Stimulated activated CD4-positive, alpha-beta T cell treated with anti-CD3 and anti-CD28 coated beads, Interleukin-1b, Interleukin-23, amount 100 ng/mL, for 48 hours (primary cell): ENCODE results near the gene CNTLN.
A peak's percentile ranks its signal among the peaks of the same experiment; 100 is the strongest.

Experiments
- DNase-seq: peaks from one replicate; pipeline ENCODE4 v3.0.0-alpha.2; 2020

The CNTLN gene, protein sequence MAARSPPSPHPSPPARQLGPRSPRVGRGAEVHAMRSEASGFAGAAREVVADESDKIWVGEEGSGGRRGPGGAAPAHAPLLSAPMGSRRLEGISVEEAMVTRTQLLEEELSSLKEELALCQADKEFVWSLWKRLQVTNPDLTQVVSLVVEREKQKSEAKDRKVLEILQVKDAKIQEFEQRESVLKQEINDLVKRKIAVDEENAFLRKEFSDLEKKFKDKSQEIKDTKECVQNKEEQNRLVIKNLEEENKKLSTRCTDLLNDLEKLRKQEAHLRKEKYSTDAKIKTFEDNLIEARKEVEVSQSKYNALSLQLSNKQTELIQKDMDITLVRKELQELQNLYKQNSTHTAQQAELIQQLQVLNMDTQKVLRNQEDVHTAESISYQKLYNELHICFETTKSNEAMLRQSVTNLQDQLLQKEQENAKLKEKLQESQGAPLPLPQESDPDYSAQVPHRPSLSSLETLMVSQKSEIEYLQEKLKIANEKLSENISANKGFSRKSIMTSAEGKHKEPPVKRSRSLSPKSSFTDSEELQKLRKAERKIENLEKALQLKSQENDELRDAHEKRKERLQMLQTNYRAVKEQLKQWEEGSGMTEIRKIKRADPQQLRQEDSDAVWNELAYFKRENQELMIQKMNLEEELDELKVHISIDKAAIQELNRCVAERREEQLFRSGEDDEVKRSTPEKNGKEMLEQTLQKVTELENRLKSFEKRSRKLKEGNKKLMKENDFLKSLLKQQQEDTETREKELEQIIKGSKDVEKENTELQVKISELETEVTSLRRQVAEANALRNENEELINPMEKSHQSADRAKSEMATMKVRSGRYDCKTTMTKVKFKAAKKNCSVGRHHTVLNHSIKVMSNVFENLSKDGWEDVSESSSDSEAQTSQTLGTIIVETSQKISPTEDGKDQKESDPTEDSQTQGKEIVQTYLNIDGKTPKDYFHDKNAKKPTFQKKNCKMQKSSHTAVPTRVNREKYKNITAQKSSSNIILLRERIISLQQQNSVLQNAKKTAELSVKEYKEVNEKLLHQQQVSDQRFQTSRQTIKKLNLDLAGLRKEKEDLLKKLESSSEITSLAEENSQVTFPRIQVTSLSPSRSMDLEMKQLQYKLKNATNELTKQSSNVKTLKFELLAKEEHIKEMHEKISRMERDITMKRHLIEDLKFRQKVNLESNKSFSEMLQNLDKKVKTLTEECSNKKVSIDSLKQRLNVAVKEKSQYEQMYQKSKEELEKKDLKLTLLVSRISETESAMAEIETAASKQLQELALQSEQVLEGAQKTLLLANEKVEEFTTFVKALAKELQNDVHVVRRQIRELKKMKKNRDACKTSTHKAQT (N-terminal part only)

DNA sequence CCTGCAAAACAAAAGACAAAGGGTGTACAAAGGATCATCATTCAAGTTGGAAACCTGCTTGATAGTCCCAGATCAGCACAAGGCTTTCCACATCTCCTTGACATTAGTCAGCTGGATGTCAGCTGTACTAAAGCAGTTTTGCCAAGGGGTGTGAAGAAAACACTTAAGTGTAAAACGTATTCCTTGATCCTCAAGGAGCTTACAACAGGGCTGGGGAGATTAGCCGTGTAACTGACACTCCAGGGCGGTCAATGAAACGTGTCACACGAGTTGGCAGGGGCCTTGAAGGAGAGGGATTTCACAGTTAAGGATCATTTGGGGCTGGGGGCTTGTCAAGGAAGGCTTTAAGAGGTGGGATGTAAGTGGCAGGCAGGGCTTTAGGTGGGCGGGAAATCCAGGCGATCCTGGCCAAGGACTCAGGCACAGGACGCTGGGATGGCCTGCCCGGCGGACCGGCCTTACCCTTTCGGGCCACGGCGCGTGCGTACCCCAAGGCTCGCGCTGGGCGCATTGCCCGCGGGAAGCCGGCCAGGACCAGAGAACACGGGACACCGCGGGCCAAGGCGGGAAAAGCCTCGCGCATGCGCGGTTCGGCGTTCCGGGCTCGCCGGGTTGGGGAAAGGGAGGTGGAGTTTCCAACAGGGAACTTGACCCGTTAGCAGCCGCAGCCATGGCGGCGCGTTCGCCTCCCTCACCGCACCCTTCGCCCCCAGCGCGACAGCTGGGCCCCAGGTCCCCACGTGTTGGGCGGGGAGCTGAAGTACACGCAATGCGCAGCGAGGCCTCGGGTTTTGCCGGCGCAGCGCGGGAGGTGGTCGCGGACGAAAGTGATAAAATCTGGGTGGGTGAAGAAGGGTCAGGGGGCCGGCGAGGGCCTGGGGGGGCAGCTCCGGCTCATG lies at the start of gene CNTLN:
CNTLN (plus strand) TSS at position 645 of the 899 bp plus-strand sequence; CDS start at position 671, 26 bp downstream.
- DNase-seq: peak; percentile 65

DNA sequence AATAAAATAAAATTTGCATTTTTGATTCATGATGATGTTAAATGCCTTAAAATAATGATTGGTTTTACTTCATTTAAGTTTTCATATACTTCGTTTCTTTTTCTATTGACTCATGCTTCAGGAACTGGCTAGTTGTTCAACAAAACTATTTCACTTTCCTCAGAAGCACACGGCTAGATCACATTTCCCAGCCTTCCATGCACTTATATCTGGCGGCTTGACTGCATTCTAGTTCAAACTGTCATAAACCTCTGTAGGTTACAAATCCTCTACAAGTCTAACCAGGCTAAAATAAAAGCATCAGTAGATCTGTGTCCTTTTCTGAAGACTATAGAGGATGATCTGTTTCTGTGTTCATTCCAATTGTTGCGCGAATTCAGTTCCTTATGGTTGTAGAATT lies 46.3 kb upstream of the CNTLN start:
- no peak for DNase-seq

DNA sequence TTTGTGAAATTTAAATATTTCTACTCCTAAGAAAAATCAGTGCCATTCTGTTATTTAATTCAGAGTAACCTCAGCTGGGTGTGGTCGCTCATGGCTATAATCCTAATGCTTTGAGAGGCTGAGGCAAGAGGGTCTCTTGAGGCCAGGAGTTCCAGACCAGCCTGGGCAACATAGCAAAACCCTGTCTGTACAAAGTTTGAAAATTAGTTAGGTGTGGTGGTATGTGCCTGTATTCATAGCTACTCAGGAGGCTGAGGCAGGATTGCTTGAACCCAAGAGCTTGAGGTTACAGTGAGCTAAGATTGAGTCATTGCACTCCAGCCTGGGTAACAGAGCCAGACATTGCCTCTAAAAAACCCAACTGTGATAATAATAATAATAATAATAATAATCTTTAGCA lies 44.8 kb upstream of the CNTLN start:
- no peak for DNase-seq

DNA sequence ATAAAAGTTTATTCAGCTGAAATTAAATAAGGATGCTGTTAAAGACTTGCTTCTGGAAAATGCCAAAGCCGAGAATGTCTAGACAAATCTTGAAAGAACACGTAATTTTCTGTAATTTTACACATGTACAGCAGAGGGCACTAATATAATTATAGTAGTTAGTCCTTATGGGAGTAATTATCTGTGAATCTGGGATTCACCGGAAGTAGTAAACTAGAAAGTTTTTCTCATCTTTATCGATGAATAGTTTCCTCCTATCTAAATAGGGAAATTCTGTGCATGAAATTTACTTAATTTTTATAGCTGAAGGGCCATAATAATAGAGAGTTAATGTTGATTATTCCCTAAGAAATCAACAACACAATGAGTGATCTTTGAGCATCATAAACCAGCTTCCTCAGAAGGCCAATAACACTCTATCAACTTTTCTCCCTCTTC lies 18.4 kb upstream of the CNTLN start:
- DNase-seq: no peak

DNA sequence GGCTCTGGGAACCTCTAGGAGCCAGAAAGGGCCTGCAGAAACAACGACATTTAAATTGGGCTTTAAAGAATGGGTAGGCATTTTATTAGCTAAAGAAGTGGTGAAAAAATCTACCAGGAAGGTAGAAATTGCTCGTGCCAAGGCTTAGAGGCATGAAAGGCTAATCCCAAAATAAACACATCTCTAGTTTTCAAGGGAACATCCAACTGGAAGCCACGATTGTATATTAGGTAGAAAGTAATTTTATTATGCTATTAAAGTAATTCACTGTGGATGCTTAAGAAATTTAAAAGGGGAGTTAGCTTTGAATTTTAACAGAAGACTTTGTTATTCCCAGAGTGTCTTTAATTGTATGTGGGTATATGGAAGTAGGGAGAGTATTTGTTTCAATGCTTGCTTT lies 17.5 kb upstream of the CNTLN start:
- no peak for DNase-seq

DNA sequence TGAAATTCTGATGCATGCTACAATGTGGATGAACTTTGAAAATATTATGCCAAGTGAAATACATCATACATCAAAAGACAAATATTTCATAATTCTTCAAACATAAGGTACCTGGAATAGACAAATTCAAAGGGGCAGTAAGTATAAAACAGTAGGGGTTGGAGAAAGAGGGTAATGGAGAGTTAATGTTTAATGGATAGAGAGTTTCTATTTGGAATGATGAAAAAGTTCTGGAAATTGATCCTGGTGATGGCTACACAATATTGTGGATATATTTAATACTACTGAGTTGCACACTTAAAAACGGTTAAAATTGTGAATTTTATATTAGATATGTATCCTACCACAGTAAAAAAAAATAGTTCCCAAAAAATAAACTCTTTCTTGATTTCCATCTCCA lies 14.6 kb upstream of the CNTLN start:
- no peak for DNase-seq

DNA sequence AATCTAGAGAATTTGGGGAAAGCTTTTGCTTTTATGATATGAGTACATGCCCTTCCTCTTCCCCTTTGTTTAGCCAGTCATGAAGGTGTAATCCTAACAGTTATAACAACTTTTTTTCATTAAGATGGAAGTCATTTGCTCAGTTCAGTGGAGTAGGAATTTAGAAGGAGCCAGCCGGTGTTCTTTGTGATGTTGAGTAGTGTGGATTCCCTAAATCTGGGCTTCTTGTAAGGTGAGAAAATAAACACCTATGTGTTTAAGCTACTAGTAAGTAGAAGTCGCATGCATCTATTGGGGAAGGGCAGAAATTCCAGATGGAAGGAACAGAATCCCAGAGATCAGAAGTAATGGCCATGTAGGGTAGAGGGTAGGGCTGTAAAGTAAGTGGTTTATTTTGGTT lies 13.6 kb upstream of the CNTLN start:
- DNase-seq: no peak

DNA sequence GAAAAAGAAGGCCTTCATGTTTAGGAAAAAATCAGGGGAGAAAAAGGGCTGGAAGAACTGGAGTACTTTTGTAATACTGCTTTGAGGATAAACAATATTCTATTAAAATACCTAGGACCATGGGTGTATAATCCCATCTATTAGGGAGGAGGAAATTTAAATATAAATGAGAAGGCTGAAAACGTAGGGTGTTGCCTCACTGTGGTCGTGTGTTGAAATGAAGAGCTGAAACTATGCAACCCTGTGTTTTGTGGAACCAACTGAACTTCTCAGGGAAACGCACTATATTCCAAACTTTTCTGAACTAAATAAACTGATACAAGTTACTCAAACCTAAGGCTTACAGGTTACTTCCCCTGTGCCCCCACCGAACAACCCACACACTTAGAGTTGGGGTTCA lies 4.5 kb upstream of the CNTLN start:
- no peak for DNase-seq

DNA sequence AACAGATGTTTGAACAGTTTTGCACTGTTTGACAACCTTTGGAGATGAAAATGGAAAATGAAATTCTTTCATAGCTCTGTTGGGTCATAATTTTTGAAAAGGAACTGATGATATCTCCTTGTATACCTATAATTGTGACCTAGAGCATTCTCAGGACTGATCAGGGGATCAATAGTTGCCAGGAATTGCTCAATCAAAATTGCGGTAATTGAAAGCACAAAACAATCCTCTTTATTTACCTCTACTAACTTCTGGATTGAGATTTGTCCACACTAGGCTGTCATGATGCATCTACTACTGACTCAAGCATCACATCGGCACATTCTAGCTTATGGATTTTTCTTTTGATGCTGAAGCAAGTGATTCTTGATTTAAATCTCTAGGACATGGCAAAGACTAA lies 4.1 kb upstream of the CNTLN start:
- no peak for DNase-seq

DNA sequence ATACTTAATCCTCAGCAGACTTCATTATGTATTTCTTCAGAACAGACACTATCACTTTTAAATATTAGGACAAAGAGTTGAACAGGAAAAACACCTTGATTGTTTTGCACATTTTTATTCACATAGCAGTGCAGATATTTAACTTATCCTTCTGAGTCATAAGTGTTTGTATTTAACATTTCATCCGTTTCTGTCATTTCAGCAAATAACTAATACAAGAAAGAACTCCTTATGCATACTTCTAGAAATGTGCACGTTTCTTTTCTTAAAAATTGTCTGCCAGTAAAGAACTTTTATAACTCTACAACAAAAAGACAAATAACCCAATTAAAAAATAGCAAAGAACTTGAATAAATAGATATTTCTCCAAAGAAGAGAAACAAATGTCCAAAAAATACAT lies 3.3 kb upstream of the CNTLN start:
- DNase-seq: no peak

DNA sequence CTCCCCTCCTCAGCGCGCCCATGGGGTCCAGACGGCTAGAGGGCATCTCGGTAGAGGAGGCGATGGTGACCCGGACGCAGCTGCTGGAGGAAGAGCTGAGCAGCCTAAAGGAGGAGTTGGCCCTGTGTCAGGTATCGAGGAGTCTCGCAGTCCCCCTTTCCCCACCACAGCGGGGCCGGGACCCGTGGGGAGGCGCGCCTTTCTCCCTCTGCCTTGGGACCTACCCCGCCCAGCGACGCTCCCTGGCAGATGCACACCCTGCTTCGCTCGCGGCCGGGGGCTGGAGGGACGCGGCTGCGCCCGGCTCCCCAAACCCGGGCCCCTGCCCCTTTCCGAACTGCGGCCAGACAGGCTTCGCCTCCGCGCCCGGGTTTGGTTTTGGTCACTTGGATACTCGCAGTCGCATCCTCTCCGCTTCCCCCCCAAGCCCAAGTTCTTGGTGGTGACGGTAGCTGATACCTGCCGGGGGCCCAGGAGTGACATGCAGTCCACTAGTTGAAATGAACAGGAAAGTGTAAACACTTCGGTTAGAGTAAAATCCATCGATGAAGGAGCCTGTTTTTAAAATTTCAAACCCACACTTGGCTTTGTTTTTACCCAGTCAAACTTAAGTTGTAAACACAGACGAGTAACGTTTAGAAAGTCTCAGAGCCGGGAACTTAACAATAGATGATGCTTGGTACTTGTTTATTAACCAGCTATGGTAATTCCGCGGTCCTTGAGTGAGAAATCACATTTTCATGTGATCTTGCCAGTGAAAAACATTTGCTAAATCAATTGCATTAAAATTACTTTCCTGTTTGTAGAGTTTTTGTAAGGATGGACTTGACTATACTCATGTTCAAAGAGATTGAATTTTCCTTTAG lies 688 bp downstream of the CNTLN start:
- DNase-seq: peak; percentile 4

DNA sequence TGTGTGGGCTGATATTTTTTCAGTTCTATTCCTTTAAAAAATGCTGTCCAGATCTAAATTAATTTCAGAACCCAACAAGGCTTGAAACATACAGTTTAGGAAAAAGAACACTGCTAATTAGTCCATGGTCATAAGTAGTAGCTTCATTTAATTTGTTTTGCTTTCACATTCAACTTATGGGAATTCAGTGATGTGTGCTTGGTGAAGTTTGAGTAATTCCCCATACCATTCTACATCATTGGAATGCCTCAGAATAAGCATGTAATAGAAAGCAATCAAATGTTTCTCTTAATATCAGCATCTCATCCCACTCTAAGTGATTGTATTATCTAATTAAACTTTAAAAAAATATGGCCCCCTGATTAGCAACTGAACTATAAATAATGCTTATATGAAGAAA lies 2.7 kb downstream of the CNTLN start:
- DNase-seq: no peak

DNA sequence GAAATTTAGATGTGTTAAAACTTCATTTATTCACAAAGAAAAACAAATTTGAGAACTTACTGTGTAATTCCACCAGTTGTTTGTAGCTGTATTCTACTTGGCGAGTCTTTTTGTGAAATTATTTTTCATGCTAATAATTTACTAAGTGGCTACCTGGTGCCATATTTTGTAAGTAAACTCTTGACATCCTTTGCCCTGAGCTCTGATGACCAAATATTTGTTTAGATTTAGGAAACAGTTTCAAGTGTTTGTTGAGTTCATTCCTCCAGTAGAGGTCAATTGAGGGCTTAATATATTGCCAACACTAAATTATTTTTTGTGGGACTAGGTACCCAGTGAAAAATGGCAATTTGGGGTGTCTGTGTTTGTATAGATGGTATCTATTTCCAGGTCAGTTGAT lies 3.7 kb downstream of the CNTLN start:
- DNase-seq: no peak

DNA sequence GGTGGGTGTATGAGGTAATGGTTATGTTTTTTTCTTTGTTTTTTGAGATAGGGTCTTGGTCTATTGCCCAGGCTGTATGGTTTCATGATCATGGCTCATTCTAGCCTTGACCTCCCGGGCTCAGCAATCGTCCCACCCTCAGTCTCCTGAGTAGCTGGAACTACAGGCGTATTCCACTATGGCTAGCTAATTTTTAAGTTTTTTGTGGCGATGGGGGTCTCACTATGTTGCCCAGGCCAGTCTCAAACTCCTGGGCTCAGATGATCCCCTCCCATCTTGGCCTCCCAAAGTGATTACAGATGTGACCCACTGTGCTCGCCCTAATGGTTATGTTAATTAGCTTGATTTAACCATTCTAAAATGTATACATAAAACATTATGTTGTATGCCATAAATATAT lies 5.6 kb downstream of the CNTLN start:
- DNase-seq: no peak

DNA sequence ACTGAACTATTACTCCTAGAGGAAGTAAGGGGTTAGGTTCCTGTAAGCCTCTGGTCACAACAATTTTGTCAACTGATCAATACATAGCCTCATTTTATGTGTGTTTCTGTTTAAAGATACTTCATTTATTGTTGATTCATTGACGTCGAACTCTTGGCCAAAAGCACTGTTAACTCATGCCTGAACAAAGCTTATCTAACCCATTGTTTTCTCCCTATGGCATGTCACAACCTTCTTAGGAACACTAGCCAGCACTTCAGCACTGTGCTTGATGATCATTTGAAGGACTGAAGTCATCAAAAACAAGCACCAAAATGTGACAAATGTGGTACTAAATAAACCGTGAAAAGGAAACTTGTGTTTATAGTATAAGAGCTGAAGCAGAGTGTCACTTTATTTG lies 13.5 kb downstream of the CNTLN start:
- no peak for DNase-seq

DNA sequence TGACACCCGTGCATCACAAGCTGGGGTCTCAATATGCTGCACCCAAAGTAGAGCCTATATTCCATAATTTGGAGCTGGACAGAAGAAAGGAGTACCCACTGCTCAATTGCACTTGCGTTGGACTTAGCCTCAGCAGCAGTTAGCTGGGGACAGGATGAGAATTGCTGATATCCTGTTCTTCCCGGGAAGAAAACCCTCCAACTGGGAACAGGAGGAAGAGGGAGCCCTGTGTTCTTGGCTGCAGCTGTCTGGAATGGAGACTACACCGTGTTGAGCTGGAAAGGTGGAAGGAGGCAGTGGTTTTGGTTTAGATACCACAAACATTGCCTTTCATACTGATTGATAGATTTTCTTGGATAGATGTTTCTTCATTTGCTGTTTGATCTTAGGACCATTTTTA lies 24.6 kb downstream of the CNTLN start:
- DNase-seq: no peak

DNA sequence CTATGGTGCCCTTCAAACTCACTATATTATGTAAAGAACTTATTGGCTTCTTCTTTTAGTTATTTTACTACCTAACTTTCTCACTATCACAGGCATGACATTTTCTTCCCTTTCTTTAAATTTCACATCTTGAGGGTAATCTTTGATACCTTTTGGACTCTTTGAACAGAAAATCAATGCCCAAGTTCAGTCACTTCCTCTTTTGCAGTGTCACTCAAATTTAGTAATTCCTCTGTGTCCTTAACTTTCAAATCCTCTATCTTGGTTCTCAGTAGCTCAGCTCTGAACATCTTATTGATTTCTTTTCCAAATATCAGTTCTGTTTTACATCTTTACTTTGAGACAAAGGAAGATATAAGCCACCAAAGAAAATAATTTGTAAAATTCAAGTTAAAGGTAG lies 25.5 kb downstream of the CNTLN start:
- no peak for DNase-seq

DNA sequence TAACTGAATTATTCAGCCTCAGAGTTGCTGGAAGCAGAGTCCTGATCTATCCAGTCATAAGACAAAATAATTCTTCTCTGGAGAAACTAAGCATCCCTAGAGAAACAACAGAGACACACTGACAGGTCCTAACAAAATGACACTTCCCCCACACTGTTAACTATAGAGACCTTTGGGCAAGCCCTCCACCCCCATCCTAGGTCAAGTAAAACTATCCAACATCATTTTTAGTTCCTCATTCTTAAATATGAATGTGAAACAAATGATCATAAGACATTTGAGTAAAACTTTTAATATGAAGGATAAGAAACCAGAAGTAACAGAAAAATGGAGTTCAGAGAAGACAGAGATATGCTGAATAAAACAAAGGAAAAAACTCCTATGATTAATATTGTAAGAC lies 30.9 kb downstream of the CNTLN start:
- no peak for DNase-seq

DNA sequence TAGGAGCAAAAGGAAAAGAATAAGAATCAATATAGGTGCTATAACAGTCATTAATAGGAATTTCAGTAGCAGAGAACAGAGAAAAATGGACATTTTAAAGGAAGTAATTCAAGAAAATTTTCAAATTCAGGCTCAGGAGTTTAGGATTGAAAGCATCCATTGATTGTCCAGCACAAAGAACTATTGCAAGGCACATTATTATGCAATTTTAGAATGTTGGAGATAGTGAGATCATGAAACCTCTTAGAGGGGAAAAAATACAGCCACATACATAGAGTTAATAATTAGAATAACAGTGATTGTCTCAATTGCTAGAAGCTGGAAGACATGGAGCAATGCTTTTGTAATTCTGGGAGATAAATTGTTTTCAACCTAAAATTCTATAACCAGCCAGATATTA lies 31.5 kb downstream of the CNTLN start:
- no peak for DNase-seq

DNA sequence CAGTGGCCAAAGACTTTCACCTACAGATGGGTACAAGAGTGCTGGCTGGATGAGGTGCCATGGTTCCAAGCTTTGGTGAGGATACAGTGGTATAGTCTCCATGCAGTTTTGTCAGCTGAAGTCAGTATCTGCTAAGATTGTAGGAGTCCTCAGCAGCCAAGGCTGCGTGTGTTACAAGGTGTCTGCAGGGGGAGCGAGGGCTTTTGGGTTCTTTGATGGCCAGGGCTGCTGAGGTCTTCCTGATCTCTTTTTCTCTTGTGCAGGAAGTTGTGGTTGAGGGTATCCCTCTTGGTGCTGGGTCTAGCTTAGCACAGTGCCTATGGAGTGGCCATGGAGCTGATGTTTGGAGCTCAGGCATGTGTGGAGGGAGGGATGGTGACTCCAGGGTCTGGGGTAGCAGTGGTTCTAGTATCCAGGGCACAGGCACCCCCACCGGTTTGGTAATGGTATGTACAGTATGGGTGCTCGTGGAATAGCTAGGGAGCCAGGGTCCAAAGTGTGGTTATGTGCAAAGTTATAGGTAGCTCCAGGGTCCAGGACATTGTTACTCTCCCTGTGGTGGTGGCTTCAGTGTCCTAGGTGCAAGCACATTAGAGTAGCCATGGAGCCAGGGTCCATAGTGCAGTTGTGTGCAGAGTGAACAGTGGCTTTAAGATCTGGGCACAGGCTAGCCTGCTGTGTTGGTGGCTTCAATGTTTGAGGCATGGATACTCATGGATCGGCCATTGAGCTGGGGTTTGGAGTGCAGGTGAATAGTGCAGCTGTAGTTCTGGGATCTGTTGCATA lies 36.7 kb downstream of the CNTLN start:
- no peak for DNase-seq
